8988T (cell line): ENCODE results near the gene ANKRD17.

Experiments
- DNase-seq: peaks from one replicate; pipeline ENCODE4 v3.0.0; 2011

ANKRD17 gene

GRCh38 chr4:73103799-73104503 is 154.6 kb downstream of the ANKRD17 start:
- no peak for DNase-seq

GRCh38 chr4:73099143-73099542 is 159.5 kb downstream of the ANKRD17 start:
- no peak for DNase-seq

GRCh38 chr4:73098713-73099112 is 159.9 kb downstream of the ANKRD17 start:
- DNase-seq: no peak

- DNase-seq: no peak
Observed at GRCh38 chr4:73098016-73098415, 160.6 kb downstream of the ANKRD17 start.

GRCh38 chr4:73092868-73093267 is 165.7 kb downstream of the ANKRD17 start:
- no peak for DNase-seq

- DNase-seq: no peak
Observed at GRCh38 chr4:73090738-73091137, 167.9 kb downstream of the ANKRD17 start.

- DNase-seq: no peak
Observed at GRCh38 chr4:73087871-73088270, 170.7 kb downstream of the ANKRD17 start.

GRCh38 chr4:73086095-73086868 is 172.3 kb downstream of the ANKRD17 start:
- DNase-seq: no peak

- no peak for DNase-seq
Observed at GRCh38 chr4:73080789-73081188, 177.8 kb downstream of the ANKRD17 start.

- no peak for DNase-seq
Observed at GRCh38 chr4:73075832-73076231, 182.8 kb downstream of the ANKRD17 start.

GRCh38 chr4:73070074-73070390 is 188.6 kb downstream of the ANKRD17 start:
- no peak for DNase-seq

- peak; percentile 33 for DNase-seq
Observed at GRCh38 chr4:73069338-73070073, 189.1 kb downstream of the ANKRD17 start, which contains the start of gene COX18. COX18 (minus strand) TSS chr4:73069716; CDS start chr4:73069649, 67 bp downstream.

GRCh38 chr4:73068491-73069337 is 189.9 kb downstream of the ANKRD17 start:
- no peak for DNase-seq

GRCh38 chr4:73067971-73068394 is 190.6 kb downstream of the ANKRD17 start:
- no peak for DNase-seq

- no peak for DNase-seq
Observed at GRCh38 chr4:73066928-73067327, 191.7 kb downstream of the ANKRD17 start.

- no peak for DNase-seq
Observed at GRCh38 chr4:73066445-73066844, 192.2 kb downstream of the ANKRD17 start.

GRCh38 chr4:73064536-73064935 is 194.1 kb downstream of the ANKRD17 start:
- DNase-seq: no peak

- DNase-seq: no peak
Observed at GRCh38 chr4:73055241-73055897, 203.2 kb downstream of the ANKRD17 start.

- DNase-seq: no peak
Observed at GRCh38 chr4:73053974-73054480, 204.6 kb downstream of the ANKRD17 start.

GRCh38 chr4:73053076-73053475 is 205.5 kb downstream of the ANKRD17 start:
- no peak for DNase-seq

- no peak for DNase-seq
Observed at GRCh38 chr4:73051625-73052024, 207.0 kb downstream of the ANKRD17 start.

GRCh38 chr4:73045879-73046278 is 212.7 kb downstream of the ANKRD17 start:
- no peak for DNase-seq
